Right renal cortex interstitium (tissue), 3 donors: ENCODE data around the gene PIK3CA. TPM values are rescaled to one million over a fixed set of nuclear protein-coding genes. Genes with fewer than 3 reads are reported as not detected.

ENCODE experiments used
- DNase-seq, 3 donors: peaks; one replicate each; pipeline ENCODE4 v3.0.0-alpha.2; 2013; ENCODE audit warnings: low read depth in 3 of 3, low spot score in 2 of 3
- polyA plus RNA-seq, 3 donors: library from polyadenylated mRNA; unstranded; fragments of 120-200 nt; gene quantifications; one replicate each; pipeline ENCODE4 v1.2.1, GENCODE V29; 2013; ENCODE audit not compliant: insufficient read length in 3 of 3

PIK3CA gene
- polyA plus RNA-seq, 3 donors, result 27.5 to 30.2 (median 28.6) TPM

- no peak for DNase-seq
Measured at GRCh38 chr3:179156170-179156569, 8.0 kb downstream of the PIK3CA start.

DNA sequence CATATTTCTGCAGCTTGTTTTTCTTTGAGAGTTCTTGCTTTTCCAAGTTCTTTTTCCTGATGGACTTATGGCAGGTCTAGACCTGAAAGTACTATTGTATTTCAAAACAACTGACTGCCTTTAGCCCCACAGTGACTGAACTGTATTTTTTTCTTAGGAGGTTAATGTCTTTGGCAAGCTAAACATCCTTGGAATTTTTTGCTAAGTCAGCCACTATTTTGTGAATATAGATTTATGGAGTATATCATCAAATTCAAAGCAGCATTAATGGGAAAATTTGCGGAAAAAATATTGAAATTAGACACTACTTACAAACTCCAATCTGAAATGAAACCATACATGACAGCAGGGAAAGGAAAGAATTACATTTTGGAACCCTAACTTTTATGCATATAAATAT, 8.6 kb downstream of the PIK3CA start:
- no peak for DNase-seq

GRCh38 chr3:179158336-179159039, 10.3 kb downstream of the PIK3CA start:
- DNase-seq, result no peak

- DNase-seq, result no peak
Measured at GRCh38 chr3:179163503-179163902, 15.3 kb downstream of the PIK3CA start.

DNA sequence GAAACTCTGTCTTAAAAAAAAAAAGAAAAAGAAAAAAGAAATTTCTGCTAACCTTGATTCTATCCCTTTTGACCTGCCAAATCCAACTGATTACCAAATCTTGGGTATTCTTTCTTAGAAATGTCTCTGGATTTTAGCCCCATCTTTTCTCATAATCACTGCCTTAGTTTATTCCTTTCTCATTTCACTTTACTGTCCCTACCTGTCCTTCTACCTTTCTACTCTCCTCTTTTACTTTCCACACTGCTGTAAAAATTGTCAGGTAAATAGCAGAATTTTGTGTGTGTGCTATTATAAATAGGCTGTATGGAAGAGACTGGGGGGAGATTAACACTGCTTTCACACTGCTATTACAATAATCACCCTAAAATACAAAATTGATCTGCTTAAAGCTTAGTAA, 16.7 kb downstream of the PIK3CA start:
- no peak for DNase-seq

- no peak for DNase-seq
Measured at GRCh38 chr3:179166561-179167201, 18.5 kb downstream of the PIK3CA start.

DNA sequence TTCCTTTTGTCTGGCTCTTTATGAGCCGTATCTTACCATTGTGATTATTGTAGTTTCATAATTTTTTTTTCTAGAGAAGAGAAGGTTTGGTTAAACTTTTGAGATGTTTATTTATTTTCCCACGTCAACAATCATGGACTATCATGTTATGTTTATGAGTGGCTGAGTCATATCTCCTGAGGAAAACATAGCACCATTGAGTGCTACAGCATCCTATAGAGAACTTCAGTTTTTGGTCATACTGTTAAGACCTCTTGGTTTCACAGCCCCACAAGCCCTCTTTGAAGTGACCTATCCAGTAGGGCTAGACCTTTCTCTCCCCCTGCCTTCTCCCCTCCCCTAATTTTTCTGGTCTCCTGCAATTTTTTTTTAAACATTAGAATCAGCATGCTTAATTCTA, 20.8 kb downstream of the PIK3CA start:
- no peak for DNase-seq

DNA sequence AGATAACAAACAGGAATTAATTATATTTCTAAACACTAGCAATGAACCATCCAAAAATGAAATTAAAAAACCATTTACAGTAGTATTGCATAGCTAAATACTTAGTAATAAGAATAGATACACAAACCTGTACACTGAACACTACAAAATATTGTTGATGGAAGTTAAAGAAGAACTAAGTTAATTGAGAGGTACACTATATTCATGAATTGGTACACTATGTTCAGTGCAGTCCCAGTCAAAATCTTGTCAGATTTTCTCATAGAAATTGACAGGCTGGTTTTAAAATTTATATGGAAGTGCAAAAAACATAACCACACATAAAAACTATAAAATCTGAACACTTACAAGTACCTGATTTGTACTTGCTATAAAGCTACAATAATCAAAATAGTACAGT, 24.4 kb downstream of the PIK3CA start:
- DNase-seq, result no peak

DNA sequence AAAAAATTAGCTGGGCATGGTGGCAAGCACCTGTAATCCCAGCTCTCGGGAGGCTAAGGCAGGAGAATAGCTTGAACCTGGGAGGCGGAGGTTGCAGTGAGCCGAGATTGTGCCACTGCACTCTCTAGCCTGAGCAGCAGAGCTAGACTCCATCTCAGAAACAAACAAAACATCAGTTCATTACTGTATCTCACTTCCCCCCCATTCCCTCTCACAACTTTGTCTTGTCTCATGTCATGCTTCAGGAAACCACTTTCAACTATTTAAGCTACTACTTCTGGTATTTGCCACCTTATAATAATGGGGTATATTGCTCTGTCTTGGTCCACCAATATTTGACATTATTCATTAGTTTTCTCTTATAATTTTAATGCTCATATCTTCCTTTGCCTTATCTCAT, 26.2 kb downstream of the PIK3CA start:
- DNase-seq, result no peak

DNA sequence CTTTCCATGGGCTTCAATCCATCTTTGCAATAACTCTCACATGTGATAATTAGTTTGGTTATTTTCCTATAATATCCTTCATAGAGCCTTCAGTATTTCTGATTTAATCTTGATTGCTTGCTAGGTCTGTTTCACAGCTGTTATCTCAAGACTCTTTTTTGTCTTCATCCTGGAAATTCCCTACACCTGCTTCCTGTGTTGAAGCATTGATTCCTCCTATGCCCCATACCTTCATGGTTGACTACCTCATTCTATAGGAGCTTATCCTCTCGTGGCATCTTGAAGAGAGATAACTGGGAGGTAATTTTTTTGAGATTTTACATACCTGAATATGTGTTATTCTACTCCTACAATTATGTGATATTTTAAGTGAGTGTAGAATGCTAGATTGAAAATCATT, 26.7 kb downstream of the PIK3CA start:
- no peak for DNase-seq

DNA sequence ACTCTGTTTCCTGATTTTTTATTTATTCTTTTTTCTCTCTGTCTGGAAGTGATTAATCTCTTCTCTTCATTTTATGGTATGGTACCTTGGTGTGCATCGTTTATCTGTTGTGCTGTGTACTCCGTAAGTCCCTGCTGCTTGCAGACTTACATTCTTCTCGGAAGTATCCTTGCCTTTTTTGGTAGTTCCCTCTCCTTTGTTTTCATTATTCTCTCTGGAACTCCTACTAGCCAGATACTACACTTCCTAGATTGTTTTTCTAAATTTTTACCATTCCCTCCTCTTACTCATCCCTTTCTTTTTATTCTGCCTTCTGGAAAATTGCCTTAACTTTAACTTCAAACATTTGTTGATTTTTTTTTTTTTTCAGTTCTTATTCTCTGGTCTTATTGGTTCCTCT, 27.2 kb downstream of the PIK3CA start:
- DNase-seq, result no peak

GRCh38 chr3:179177611-179178010, 29.5 kb downstream of the PIK3CA start:
- no peak for DNase-seq

- DNase-seq, result no peak
Measured at GRCh38 chr3:179179256-179179655, 31.1 kb downstream of the PIK3CA start.

- DNase-seq, result no peak
Measured at GRCh38 chr3:179179979-179180759, 32.0 kb downstream of the PIK3CA start.

GRCh38 chr3:179181021-179181472, 32.9 kb downstream of the PIK3CA start:
- no peak for DNase-seq

DNA sequence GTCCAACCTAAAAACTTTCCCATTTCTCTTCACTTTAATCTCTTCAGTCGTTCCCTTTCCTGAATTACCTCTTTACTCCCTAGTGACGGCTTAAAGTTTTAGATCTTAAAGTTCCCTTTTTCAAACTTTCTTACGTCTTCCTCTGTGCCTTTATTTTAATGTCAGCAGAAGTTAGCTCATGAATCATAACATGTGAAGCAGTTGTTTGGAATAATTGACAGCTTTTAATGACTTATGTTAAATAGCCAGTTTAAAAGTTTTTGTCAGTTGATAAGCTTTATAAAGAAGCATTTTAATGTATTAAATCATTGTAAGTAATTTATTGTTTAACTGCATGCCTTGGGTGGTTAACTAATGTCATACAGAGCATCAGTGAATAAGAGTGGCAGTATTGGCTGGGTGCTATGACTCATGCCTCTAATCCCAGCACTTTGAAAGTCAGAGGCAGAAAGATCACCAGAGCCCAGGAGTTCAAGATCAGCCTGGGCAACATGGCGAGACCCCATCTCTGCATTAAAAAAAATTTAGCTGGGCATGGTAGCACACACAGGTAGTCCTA, 33.9 kb downstream of the PIK3CA start:
- no peak for DNase-seq

- no peak for DNase-seq
Measured at GRCh38 chr3:179182902-179183301, 34.7 kb downstream of the PIK3CA start.

DNA sequence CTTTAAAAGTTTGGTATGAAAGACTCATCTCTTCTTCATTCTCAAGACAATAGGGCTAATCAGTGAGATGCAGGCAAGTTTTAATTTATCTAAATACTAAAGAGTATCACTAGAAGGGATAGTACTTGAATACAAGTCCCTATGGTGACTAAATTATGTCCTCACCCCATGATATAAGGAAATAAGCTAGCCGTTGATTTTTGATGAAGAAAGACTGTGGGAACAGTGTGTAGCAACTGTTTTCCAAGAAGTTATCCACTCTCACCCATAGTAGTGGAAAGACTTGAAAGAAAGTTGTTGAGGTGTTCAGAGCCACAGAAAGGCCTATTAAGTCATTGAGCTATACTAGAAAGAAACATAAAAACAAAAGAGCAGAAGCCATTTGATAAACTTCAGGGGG, 36.7 kb downstream of the PIK3CA start:
- no peak for DNase-seq

- DNase-seq, result no peak
Measured at GRCh38 chr3:179186426-179186825, 38.3 kb downstream of the PIK3CA start.

- peak; percentile 57 to 75 (median 67) for DNase-seq
Measured at GRCh38 chr3:179189759-179190158, 41.6 kb downstream of the PIK3CA start.

- no peak for DNase-seq
Measured at GRCh38 chr3:179190581-179190980, 42.4 kb downstream of the PIK3CA start.
